ENCODE measurements around the gene TMEM181.

- TF ChIP-seq CTCF (IDR thresholded peaks at IDR 0.05), result no peak
- no peak for TF ChIP-seq POLR2A (IDR thresholded peaks at IDR 0.05)
- no peak for TF ChIP-seq EP300 (IDR thresholded peaks at IDR 0.05)
Measured at GRCh38 chr6:158643836-158644230, 83.9 kb downstream of the TMEM181 start.
